Sigmoid colon (tissue), 4 donors: ENCODE measurements around the gene SGCD.

Experiments used
- CTCF ChIP-seq, 4 experiments: fragments of 450-650 bp in 3 of 4; fragments of 200-600 bp in 1 of 4; IDR thresholded peaks; one replicate each; pipeline ENCODE4 v1.5.1; 2016 to 2019; ENCODE audit warnings: antibody characterized with exemption in 4 of 4, mild to moderate bottlenecking in 3 of 4, moderate library complexity in 2 of 4
- POLR2A ChIP-seq, 2 donors: fragments of 450-650 bp; IDR thresholded peaks; one replicate each; pipeline ENCODE4 v1.6.1; 2016; ENCODE audit warnings: antibody characterized with exemption in 2 of 2, mild to moderate bottlenecking in 2 of 2, moderate library complexity in 2 of 2
- POLR2AphosphoS5 ChIP-seq, 4 donors: sonication (generic); formaldehyde crosslinking; IDR thresholded peaks; one replicate each; pipeline ENCODE4 v1.6.1; 2017; ENCODE audit warnings: antibody characterized with exemption in 4 of 4

- TF ChIP-seq POLR2A (IDR thresholded peaks at IDR 0.05) (no peak), CTCF (IDR thresholded peaks at IDR 0.05) (no peak), POLR2AphosphoS5 (IDR thresholded peaks at IDR 0.05) (no peak)
These were observed 188.9 kb downstream of the SGCD start for GRCh38 chr5:156515803-156516360.
